ENCODE measurements around the gene PRR5L.

DNA sequence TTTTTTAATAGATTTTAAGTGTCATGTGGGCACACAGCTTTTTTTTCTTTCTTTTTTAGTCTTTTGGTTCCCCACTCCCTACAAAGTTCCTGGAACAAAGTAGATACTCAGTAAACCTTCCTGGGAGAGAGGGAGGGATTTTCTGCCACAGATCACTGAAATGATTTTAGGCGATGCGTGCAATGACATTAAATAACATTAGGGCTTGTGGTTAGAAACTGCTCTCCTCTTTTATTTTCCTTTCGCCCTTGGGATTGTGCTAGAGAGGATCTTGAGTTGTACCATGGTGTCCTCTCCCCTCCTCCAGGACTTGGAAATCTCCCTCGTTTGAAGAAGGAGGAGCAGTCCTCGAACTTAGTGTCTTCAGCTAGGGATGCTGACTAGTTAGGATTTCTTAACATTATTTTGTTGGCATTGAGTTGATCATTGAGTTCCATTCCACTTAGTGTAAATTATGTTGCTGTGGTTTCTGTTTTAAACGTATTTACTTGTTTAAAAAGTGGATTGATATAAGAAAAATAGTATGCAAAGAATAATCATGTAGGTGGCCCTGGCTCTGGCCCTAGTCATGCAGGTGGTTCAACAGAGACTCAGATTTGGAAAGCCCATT is 125.6 kb downstream of the PRR5L start:
- TF ChIP-seq, protein P1, sequence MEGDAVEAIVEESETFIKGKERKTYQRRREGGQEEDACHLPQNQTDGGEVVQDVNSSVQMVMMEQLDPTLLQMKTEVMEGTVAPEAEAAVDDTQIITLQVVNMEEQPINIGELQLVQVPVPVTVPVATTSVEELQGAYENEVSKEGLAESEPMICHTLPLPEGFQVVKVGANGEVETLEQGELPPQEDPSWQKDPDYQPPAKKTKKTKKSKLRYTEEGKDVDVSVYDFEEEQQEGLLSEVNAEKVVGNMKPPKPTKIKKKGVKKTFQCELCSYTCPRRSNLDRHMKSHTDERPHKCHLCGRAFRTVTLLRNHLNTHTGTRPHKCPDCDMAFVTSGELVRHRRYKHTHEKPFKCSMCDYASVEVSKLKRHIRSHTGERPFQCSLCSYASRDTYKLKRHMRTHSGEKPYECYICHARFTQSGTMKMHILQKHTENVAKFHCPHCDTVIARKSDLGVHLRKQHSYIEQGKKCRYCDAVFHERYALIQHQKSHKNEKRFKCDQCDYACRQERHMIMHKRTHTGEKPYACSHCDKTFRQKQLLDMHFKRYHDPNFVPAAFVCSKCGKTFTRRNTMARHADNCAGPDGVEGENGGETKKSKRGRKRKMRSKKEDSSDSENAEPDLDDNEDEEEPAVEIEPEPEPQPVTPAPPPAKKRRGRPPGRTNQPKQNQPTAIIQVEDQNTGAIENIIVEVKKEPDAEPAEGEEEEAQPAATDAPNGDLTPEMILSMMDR (IDR thresholded peaks at IDR 0.05; ENCODE audit: low read depth, low read length, poor library complexity, severe bottlenecking) = no peak
- TF ChIP-seq EZH2phosphoT487 (IDR thresholded peaks at IDR 0.05; ENCODE audit: borderline replicate concordance, low read length) = no peak
